SU-DHL-6 (cell line): ENCODE data around the gene KCP.

Experiments
- H2AFZ ChIP-seq: fragments of 200-600 bp; sonication (generic); 2 replicates; pipeline ENCODE4 v1.6.1; 2014; ENCODE audit warnings: low read depth, mild to moderate bottlenecking, moderate library complexity, mixed read lengths, antibody characterized with exemption, low read length; ENCODE audit not compliant: severe bottlenecking
- H3F3A ChIP-seq: fragments of 200-600 bp; shearing (Covaris generic); 2 replicates; pipeline ENCODE4 v1.6.0; 2016; ENCODE audit warnings: antibody characterized with exemption, mild to moderate bottlenecking; ENCODE audit not compliant: insufficient read depth
- H3K27ac ChIP-seq: fragments of 200-600 bp; sonication (generic); 2 replicates; pipeline ENCODE4 v1.5.1; 2016; ENCODE audit warnings: low read depth, mild to moderate bottlenecking, low read length, moderate library complexity, mixed read lengths
- H3K27me3 ChIP-seq: fragments of 200-600 bp; sonication (generic), shearing (Covaris generic); 2 replicates; pipeline ENCODE4 v1.6.0; 2014; ENCODE audit warnings: mild to moderate bottlenecking, low read length
- H3K36me3 ChIP-seq: fragments of 200-600 bp; sonication (generic); 2 replicates; pipeline ENCODE4 v1.6.1; 2014; ENCODE audit warnings: mild to moderate bottlenecking, low read length, mixed read lengths
- H3K4me2 ChIP-seq: fragments of 300-600, 200-600 bp; shearing (Covaris generic), sonication (generic); 2 replicates; pipeline ENCODE4 v1.6.0; 2014; ENCODE audit warnings: low read length, low read depth, mild to moderate bottlenecking; ENCODE audit not compliant: poor library complexity, severe bottlenecking
- H3K4me3 ChIP-seq: fragments of 200-600 bp; sonication (generic); 2 replicates; pipeline ENCODE4 v1.5.1; 2014; ENCODE audit warnings: antibody characterized with exemption, low read length, mild to moderate bottlenecking, mixed read lengths; ENCODE audit not compliant: insufficient read depth, poor library complexity, severe bottlenecking
- H3K79me2 ChIP-seq: fragments of 200-600 bp; sonication (generic); 2 replicates; pipeline ENCODE4 v1.6.1; 2014; ENCODE audit warnings: mild to moderate bottlenecking, low read length, moderate library complexity; ENCODE audit not compliant: insufficient read depth
- H3K9ac ChIP-seq: fragments of 200-600 bp; sonication (generic); 2 replicates; pipeline ENCODE4 v1.7.0; 2014; ENCODE audit warnings: mild to moderate bottlenecking, low read length
- H3K9me2 ChIP-seq: fragments of 200-600 bp; sonication (generic); replicated peaks from 2 replicates; pipeline ENCODE4 v1.6.1; 2014; ENCODE audit warnings: low read length; ENCODE audit not compliant: insufficient read depth
- H3K9me3 ChIP-seq: fragments of 200-600 bp; sonication (generic); 2 replicates; pipeline ENCODE4 v1.6.1; 2014; ENCODE audit warnings: low read length, mixed read lengths; ENCODE audit not compliant: insufficient read depth
- H4K20me1 ChIP-seq: fragments of 200-600 bp; sonication (generic); 2 replicates; pipeline ENCODE4 v1.6.1; 2014; ENCODE audit warnings: low read depth, mild to moderate bottlenecking, antibody characterized with exemption, low read length, moderate library complexity, mixed read lengths
- EZH2phosphoT487 ChIP-seq: fragments of 200-600 bp; sonication (generic), shearing (Covaris generic); conservative IDR thresholded peaks from 2 replicates; pipeline ENCODE4 v1.6.1; 2018; ENCODE audit warnings: mild to moderate bottlenecking, antibody characterized with exemption, low read length, moderate library complexity, mixed read lengths
- TF ChIP-seq, protein P1 (sequence below): fragments of 200-600 bp; sonication (generic); IDR thresholded peaks from one replicate; pipeline ENCODE4 v1.5.1; 2017; ENCODE audit warnings: antibody characterized with exemption, mild to moderate bottlenecking, low read length, moderate library complexity; ENCODE audit not compliant: insufficient read depth, poor library complexity, severe bottlenecking

Gene KCP

DNA sequence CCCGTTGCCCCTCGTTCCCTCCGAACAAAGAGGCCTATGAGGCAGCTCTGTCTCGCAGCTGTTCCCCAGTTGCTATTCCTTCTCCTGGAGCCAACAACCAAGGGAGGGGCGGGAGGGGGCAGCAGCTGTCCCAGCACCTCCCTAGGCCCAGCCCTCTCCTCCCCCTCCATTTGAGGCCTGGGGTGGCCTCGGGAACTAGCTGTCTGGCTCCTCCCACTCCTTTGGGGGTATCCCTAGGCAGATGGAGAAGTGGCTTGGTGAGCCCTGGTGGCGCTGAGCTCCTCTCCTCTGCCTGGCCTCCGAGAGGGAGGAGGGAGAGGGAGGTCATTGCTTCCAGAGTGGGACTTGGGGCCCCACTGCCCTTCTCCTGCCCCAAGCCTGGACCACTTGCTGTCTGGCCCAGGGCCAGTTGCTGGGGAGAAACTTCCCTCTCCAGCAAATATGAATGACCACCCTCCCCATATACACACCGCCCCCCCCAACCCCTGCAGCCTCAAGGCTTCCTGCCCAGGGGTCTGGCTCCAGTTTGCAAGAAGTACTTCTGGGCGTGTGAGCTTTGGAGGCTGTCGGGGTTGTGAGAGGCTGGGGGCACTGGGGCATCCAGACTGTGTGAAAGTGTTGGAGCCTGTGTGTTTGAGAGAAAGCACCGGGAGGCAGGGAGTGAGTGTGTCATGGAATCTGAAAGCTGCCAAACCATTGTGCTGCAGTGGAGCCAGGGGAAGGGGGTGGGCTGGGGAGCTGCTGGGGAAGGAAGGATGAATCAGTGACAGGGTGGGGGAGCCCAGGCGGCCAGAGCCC is 77.2 kb downstream of the KCP start:
- Histone ChIP-seq H3K9me2 (no peaks in the 10 kb centered on the region), H3K36me3 (no peaks in the 10 kb centered on the region), H3K79me2 (no peaks in the 10 kb centered on the region), H3K27me3 (no peaks in the 10 kb centered on the region), H3K4me2 (no peak overlapping the region), H3F3A (no peaks in the 10 kb centered on the region), H3K9ac (no peak overlapping the region), H3K4me3 (no peak overlapping the region), H2AFZ (no peak overlapping the region), H4K20me1 (no peaks in the 10 kb centered on the region), H3K9me3 (no peaks in the 10 kb centered on the region), H3K27ac (no peak overlapping the region)
- TF ChIP-seq, protein P1, sequence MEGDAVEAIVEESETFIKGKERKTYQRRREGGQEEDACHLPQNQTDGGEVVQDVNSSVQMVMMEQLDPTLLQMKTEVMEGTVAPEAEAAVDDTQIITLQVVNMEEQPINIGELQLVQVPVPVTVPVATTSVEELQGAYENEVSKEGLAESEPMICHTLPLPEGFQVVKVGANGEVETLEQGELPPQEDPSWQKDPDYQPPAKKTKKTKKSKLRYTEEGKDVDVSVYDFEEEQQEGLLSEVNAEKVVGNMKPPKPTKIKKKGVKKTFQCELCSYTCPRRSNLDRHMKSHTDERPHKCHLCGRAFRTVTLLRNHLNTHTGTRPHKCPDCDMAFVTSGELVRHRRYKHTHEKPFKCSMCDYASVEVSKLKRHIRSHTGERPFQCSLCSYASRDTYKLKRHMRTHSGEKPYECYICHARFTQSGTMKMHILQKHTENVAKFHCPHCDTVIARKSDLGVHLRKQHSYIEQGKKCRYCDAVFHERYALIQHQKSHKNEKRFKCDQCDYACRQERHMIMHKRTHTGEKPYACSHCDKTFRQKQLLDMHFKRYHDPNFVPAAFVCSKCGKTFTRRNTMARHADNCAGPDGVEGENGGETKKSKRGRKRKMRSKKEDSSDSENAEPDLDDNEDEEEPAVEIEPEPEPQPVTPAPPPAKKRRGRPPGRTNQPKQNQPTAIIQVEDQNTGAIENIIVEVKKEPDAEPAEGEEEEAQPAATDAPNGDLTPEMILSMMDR: no peak
- TF ChIP-seq EZH2phosphoT487: no peak

DNA sequence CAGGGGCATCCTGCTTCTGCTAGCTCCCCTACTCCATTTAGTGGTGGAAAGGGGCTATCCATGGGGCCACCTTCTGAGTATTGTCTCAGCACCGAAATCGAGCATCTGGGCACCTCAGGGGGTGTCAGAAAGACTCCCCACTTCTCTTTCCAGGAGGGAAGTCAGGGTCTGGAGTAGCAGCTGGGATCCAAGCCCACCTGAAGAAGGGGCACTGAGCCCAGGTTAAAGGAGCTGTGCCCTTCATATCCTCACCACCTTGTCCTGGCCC is 77.7 kb downstream of the KCP start:
- no peaks in the 10 kb centered on the region for H3K27me3 ChIP-seq
- H4K20me1 ChIP-seq: no peaks in the 10 kb centered on the region
- H3K9me3 ChIP-seq: no peaks in the 10 kb centered on the region
- H3K4me2 ChIP-seq: no peak overlapping the region
- no peaks in the 10 kb centered on the region for H3K79me2 ChIP-seq
- H2AFZ ChIP-seq: no peak overlapping the region
- no peaks in the 10 kb centered on the region for H3K36me3 ChIP-seq
- H3K4me3 ChIP-seq: no peak overlapping the region
- H3F3A ChIP-seq: no peaks in the 10 kb centered on the region
- no peaks in the 10 kb centered on the region for H3K9me2 ChIP-seq
- H3K27ac ChIP-seq: no peak overlapping the region
- no peak overlapping the region for H3K9ac ChIP-seq
- TF ChIP-seq, protein P1: no peak
- no peak for TF ChIP-seq EZH2phosphoT487

DNA sequence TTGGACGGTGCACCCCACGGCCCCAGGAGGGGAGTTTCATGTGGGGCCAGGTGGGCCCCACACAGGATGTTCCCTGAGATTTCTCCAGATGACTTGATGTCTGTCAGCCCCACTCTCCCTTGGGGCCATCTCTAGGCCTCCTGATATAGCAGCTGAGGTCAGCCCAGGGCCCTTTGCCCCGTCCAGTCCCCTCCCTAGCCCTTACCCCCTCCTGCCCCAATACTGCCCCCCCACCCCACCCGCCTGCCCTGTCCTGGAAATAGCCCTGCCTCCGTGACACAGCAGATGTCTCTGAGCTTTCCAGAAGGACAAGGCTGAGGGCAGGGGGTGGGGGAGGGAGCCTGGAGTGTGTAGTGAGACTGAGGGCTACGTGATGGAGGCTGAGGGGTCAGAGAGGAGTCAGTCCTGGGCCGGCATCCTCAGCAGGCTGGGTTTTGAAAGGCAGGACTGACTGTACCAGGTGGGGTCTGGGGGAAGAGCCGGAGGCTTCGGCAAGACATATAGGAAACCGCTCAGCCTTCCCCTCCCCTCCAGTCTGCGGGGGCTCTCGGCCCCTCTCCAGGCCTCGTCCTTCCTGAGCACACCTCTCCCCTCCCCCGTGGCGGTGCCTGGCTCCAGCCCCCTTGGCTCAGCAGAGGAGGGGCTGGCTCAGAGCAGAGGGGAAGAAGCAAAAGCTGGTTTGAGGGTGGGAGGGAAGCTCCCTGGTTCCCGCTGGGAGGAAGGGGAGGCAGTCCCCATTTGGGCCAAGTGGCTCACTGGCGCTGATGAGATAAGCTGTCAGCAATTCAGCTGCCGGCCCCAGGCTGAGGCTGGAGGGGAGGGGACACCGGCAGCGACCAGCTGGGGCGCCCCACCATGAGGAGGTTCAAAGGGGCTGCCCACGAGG is 78.3 kb downstream of the KCP start:
- Histone ChIP-seq H3F3A (no peaks in the 10 kb centered on the region), H4K20me1 (no peaks in the 10 kb centered on the region), H3K4me2 (no peak overlapping the region), H3K9ac (no peak overlapping the region), H2AFZ (no peak overlapping the region), H3K4me3 (no peak overlapping the region), H3K9me2 (no peaks in the 10 kb centered on the region), H3K27me3 (no peaks in the 10 kb centered on the region), H3K27ac (no peak overlapping the region), H3K36me3 (no peaks in the 10 kb centered on the region), H3K79me2 (no peaks in the 10 kb centered on the region), H3K9me3 (no peaks in the 10 kb centered on the region)
- TF ChIP-seq, protein P1: no peak
- TF ChIP-seq EZH2phosphoT487: no peak
